Skin of body (tissue), 3 donors: ENCODE measurements around the gene GPX8. TPM values are rescaled to one million over a fixed set of nuclear protein-coding genes. Genes with fewer than 3 reads are reported as not detected.

Experiments
- DNase-seq: peaks from one replicate; lab custom pipeline; 2025; lab: John Stamatoyannopoulos, UW
- small RNA-seq: library from RNA; depleted of rRNA; stranded (forward); fragments of <200 nt; gene quantifications from one replicate; pipeline ENCODE3, GENCODE V24; 2014; ENCODE audit warnings: low replicate concordance
- total RNA-seq: library from RNA; depleted of rRNA; stranded (reverse); fragments of >200 nt; gene quantifications from one replicate; pipeline ENCODE4 v1.2.3, GENCODE V29; 2014

GPX8 gene
- total RNA-seq, 1 donor from 2014 or later, result 61.1 TPM

DNA sequence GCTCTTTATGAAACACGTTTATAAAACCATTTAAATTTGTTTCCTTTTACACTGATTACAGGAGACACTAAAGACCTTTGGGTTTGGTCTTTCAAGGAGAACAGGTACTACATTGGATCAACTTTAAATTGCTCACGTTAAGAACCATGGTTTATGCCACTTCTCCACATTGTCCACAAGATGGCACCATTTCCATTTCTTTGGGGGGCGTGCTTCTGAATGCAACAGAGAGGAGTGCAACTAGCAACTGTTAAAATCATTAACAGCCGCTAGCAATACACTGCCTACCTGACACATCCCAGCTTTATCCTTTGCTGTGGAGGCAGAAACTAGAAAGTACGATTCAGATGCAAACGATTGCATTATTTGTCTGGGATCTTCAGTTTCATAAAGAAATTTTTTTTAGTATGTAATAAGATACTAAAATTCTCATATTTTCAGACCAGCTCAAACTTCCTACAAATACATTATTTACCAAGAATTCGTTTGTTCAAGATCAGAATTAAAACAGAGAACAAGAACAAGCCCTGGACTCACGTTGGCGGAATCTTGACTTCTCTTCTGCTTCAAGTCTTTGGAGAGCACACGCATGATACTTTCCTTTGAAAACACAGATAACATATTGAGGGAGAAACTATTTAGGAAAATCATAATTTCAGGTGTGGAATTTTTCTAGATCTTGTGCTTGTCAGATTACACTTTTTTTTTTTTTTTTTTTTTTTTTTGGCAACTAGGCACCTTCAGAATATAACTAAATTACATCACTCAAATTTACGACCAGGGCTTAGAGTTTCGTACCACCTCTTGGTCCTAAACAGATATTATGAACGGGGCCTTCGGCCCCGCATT lies 12.3 kb downstream of the GPX8 start:
- DNase-seq, result peak; percentile 87

DNA sequence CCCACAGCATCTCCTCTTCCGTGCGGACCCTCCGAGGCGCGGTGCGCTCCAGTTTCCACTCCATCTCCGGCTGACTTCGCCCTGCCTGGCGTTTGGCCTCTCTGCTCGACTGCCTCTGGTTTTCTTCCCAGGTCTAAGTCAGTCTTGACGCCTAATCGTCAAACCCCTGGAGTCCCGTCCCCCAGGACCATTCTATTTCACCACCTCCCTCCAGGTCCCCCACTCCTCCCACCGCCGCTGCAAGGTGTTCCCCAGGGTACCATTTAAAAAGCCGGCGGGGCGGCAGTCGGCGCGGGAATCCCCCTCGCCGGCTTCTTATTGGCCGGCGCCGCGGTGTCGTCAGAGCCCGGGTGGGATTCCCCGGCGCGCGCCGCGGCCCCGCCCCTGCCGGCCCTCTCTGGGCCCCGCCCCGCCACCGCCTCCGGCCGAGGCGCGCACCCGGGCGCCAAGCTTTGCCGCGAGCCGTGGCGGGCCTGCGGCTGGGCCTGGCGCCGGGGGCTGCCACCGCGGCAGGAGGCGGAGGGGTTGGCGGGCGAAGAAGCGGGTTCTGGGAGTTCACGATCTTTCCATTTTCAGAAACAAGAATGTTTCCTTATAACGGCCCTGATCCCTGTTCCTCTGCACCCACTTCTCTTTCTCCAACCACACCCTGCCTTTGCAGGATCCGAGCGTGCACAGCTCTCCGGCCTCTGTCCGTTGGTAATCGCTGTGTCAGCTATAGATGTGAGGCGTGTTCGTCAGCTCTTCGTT lies 13.1 kb downstream of the GPX8 start, which contains the start of gene CDC20B:
Gene CDC20B (minus strand): TSS at position 241 of the 750 bp plus-strand sequence. CDS start 177 bp downstream, at position 64.
- DNase-seq, result peak; percentile 51

DNA sequence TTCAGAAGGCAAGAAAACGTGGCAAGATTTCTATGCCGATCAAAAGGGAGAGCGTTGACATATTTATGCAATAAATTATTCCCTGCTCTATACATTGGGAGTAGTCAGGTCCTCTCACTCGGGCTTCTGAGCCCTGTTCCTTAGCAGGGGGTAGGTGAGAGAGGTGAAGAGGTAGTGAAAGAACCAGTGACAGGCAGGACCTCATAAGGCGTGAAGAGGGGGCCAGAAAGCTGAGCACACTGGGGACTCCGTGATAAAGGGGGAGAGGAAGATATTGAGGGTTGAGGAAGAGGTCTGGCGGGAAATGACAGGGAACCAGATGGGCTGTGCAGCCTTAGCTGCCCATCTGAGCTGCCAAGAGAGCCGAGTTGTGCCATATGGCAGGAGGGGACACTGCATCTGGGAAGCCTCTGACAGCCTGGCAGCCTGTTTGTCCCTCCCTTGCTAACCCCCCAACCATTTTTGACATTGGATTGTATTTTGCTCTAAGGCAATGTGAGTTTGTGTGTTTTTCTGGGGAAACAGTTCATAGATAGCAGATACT lies 13.8 kb downstream of the GPX8 start:
- peak; percentile 51 for DNase-seq

DNA sequence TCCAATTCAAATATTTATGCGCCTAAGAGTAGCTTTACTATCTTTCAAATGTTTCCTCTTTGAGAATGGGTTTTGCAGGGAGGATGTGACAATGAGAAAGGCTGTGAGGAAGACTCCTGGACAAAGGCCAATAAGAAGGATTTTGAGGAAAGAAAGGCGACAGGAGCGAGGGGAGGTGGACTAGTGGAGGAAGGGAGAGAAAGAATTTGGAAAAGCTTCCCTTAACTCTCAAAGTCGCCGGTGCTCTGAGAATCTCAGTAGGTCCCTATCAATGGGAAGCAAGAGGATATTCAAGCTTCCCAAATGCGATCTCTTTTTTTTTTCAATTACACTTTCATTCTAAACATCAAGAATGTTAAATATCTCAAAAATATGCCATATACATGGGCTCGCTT lies 15.8 kb downstream of the GPX8 start:
- no peak for DNase-seq

DNA sequence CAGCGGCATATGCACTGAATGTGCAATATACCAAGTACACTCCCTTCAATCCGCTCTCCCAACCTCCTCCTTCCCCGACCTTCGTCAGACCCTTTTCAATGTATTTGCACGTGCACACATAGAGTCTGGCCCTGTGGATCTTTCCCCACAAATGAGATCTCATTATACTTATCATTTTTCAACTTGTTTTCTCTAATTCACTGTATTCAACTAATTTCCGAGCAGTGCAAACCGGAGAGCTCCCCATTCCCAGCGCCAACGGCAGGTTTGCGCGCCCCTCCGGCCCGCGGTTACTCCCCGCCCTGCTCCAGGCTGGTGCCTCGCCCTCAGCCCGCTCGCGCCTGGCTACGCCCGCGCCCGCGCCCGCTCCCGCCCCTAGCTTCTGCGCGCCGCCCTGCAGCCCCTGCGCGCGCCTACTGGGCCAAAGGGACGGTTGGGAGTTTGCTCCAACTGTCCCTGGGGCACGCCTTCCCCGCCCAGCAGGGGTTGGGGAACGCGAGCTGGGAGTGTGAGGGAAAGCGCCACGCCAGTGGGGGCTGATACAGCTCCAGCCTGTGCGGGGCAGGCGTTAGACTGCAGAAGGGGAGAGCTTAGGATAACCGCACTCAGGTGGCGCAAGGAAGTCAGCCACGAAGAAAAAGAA lies 16.3 kb downstream of the GPX8 start:
- no peak for DNase-seq

DNA sequence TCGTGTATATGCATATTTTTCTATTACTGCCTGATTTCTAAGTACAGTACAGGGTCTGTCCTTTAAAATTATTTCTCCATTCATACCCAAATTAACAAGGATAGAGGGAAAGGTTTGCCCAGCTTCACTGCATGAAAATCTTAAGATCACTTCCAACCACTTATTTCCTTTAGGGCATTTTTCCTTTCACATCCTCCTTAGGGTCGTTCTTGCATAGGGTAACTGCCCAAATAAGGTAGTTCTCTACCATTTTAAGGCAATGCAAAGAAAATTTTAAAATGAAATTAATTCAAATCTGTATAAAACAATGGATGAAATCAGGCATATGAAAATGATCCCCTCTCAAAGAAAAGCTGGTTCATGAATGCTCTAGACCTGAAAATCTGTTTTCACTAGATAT lies 17.1 kb downstream of the GPX8 start:
- no peak for DNase-seq

DNA sequence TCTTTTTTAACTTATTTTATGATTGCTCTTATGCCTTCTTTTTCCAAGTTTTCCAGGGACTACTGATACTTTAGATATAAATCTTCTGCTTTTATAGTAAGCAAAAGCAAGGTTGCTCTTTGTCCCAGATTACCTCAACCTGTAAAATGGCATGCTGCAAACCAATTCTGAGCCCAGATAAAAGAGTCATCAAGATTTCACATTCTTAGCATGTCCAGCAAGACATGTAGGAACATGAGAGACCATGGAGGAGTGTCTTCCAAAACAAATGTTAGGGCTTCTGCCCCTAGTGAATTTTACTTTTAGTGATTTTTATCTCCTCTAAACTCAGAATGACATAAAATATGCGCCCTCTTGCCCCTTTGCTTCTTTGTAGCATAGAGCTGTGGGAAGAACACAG lies 20.0 kb downstream of the GPX8 start:
- no peak for DNase-seq

DNA sequence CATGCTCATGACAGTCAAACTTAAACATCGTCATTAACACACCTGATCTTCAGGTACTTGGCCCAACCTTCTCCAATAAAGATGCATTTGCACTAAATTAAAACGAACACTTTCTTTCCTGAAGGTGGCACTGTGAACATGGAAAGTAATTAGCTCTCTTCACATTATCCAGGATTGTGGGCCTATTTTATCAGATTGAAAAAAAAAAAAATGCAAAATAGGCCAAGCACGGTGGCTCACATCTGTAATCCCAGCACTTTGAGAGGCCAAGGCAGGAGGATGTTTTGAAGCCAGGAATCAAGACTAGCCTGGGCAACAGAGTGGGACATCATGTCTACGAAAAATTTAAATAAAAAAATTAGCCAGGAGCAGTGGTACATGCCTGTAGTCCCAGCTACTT lies 27.4 kb downstream of the GPX8 start:
- no peak for DNase-seq

DNA sequence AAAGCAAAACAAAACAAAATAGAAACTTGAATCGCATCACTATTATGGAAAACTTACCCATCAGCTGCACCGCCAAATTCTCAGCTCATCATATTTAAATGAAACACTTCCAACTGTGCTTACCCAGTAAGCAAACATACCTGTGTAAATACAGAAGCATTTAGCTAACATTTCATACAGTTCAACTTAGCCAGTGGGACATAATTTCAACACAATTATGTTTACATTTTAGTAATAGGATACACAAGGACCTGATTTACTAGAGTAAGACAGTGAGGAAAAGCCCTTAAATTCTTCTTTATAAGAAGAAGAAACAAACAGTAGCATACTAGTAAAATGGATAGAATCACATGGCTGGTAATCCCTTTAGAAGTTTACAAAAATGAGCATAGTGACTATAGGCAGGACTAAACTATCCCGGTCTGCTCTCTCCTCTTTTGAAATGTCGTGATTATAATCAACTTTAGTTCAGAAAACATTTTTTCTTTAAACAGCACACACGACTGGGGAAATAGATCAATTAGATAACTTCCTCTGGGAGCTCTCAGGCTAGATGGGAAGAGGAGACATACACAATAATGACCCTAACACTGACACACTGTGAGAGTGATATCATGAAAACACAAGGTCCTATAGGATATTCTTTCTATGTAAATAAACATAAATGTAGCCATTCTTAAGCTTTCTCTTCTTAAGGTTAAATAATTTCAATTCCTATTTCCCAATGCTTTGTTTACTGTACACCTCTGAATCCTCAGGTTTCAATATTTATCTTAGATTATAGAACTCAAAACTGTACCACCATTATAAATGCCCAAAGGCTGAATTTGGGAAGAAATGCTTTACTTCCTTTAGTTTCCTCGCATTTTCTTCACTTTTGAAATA lies 28.9 kb downstream of the GPX8 start:
- DNase-seq, result no peak

DNA sequence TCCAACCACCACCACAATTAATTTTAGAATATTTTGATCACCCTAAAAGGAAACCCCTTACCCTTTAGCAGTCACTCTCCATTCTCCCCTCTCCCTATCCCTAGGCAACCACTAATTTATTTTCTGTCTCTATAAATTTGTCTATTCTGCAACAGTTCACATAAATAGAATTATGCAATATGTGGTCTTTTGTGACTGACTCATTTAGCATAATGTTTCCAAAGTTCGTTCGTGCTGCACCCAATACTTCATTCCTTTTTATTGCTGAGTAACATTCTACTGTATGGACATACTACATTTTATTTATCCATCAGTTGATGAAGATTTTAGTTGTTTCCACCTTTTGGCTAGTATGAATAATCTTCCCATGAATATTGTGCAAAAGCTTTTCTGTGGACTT lies 31.2 kb downstream of the GPX8 start:
- no peak for DNase-seq

DNA sequence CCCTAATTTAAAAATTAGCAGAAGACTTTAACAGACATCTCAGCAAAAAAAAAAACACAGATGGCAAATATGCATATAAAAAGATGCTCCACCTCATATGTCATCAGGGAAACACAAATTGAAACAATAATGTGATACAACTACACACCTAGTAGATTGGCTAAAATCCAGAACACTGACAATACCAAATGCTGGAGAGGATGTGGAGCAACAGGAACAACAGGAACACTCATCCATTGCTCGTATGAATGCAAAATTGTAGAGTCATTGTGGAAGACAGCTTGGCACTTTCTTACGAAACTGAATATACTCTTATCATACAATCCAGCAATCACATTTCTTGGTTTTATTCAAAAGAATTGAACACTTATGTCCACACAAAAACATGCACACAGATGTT lies 45.0 kb downstream of the GPX8 start:
- DNase-seq, result no peak

DNA sequence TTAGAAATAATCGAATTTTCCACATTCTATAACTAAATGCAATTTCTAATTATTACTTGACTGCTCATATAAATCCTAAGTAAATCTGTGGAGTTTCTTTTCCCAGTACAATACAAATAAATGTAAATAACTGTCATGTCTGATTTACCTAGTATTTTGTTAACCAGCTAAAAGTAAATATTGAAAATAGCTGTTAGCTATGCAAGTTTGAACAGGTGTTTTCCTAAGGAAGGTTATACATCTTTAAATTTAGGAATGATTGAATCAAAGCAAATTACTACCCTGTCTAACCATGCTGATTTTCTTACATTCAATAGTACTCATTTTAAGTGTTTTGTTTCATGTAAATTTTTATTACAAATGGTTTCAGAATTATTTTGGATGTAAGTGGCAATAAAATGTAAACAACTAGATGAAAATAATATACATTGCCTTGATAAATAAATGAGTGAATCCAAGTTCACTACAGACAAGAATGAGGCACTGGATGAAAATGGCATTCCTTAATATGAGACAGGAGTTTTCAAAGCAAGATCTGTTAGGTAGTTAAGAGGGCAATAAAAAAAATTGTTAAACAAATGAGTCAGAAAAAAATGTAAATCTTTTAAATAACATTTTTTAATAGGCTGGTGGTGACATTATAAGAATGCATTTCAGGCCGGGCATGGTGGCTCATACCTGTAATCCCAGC lies 51.4 kb downstream of the GPX8 start:
- DNase-seq, result no peak

Small RNA genes lying within 50 kb of the gene (small RNA-seq; reads per million reads assigned to genes)
- gene MIR449A, result 0.52 reads per million, percentile 62 among the genes with 10 or more reads in this experiment
- gene MIR449B, result not detected
- 0.66 reads per million, percentile 71 among the genes with 10 or more reads in this experiment for gene MIR449C

Other genes starting within 250 kb of the GPX8 start
- gene ESM1, start 174.6 kb upstream of the GPX8 start, total RNA-seq, result 4.6 TPM
- 1.2 TPM for gene GZMK, start 135.9 kb upstream of the GPX8 start, total RNA-seq
- gene GZMA, start 57.5 kb upstream of the GPX8 start, total RNA-seq, result 0.89 TPM
- not detected for gene CDC20B, start 13.0 kb downstream of the GPX8 start, total RNA-seq
- not detected for gene MCIDAS, start 67.1 kb downstream of the GPX8 start, total RNA-seq
- gene CCNO, start 73.4 kb downstream of the GPX8 start, total RNA-seq, result 0.20 TPM
- gene DHX29, start 147.5 kb downstream of the GPX8 start, total RNA-seq, result 35.0 TPM
- 89.8 TPM for gene MTREX, start 147.8 kb downstream of the GPX8 start, total RNA-seq